Measurements from ENCODE around the gene MYOZ2.

MYOZ2 gene

DNA sequence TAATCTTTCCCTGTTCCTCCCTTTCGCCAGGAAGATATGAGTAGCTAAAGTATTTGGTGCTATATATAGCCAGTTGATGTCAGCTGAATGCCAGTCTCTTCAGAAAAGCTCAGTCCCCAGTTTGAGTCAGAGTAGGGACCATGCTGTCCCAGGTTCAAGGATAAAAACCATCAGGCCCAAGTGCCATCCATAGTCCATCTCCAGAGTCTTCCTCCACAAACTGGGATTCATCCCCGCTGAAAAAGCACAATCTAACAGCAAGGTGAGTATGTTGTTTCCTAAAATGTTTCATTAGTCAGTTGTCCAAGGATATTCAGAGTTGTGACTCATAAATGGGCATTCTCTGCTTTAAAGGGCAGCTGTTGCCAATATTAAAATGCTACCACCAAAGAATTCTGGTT, at the start of gene MYOZ2:
Gene MYOZ2 (plus strand): TSS at position 112 of the 401 bp plus-strand sequence. CDS start 694 bp downstream, outside the sequence.
- no peak for DNase-seq

- no peak for DNase-seq
These were observed 48.5 kb upstream of the MYOZ2 start for GRCh38 chr4:119087121-119087520.

DNA sequence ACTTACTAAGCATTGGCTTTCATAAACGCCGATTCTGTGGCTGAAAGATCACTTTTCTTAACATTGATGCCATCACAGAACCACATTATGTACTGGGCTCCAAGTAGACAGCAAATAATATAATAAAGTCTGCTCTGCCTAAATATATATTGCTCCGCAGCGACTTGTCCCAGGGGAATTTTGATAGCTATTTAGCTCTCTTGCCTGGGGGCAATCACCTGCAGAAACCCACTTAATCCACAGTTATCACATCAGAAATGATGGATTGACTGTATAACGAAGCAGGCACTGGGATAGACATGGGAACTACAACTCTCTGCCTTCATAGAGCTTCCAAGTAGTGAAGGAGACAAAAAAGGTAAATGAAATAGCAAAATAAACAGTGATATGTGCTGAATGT, 48.0 kb upstream of the MYOZ2 start:
- DNase-seq: no peak

DNA sequence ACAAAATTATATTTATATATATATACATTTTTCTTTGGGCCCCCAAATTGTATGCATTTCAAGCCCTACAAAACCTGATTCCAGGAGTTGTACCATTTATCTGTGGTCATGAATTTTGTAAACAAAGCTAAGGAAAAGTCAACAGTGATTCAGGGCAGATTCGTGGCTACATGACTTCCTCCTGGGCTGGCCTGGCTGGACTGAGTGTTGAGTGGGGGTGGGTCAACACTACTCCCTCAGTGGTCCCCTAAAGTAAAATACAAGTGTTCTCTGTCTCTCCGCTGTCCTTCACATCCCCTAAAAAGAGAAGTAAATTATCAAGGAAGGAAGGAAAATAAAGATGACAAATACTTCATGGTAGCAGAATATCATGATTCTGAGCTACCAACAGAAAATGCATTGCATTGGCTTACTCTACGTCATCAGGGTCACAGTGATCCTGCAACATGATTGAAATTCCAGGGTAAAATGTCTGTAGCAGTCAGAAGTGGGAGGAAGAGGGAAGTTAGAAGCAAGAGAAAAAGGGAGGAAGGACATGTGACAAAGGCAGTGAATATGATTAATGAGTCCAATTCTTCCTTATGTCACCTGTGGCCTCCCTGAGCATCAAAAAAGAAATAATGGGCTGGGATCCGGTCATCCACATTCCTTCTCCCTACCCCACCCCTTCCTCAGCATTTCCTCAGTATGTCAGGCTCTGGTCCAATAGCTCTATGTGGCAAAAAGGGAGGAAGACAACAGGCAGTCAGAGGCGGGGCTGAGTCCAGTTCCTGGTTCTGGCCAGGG, 42.4 kb upstream of the MYOZ2 start:
- DNase-seq: no peak

- no peak for DNase-seq
These were observed 38.2 kb upstream of the MYOZ2 start for GRCh38 chr4:119097282-119097900.

GRCh38 chr4:119098306-119098705, 37.3 kb upstream of the MYOZ2 start:
- DNase-seq: no peak

- DNase-seq: peak; percentile 58
These were observed 36.3 kb upstream of the MYOZ2 start for GRCh38 chr4:119099227-119099810.

- DNase-seq: no peak
These were observed 35.0 kb upstream of the MYOZ2 start for GRCh38 chr4:119100655-119101054.

GRCh38 chr4:119103263-119103662, 32.4 kb upstream of the MYOZ2 start:
- peak; percentile 98 for DNase-seq

DNA sequence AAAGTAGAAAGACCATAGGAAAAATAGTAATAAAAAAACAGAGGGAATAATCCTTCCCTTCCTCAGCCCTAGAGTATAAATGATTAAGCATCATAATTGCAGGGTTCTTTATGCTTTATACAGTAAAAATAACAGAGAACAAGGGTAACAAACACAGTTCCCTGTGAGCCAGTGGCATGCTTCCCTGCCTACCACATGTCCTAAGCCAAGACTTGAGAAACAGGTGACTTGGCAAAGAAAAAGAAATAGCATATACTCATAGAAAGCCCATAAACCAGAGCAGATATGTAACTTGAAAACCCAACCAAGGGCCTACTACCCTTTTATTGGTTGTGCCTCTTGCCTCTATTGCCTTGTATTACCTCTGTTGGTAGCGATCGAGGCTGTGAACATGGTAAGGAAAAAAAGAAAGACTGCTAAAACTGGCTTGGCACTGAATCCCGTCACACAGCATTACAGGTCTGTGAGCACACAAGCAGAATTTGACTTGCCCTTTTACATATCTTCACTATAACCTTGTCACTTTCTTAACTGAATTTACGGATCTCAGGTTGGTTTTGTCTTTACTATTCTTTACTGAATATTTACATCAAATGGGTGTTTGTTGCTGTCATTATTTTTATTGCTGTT, 30.9 kb upstream of the MYOZ2 start:
- no peak for DNase-seq

DNA sequence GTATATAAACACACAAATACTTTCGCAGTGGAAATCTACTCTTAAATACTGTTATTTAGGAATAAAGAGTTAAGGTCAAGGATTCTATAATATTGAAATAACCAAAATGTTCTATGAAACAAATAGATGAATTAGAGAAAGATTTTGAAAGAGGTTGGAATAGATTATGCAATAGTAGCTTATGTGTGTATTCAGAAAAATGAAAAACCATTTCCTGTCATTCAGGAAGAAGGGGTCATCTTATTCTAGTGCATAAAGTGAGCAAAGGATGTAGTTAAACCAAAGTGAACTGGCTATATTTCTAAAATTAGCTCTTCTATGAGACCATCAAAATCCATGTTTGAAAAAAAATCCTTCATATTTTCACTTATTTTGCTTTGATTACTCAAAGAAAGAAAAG, 30.0 kb upstream of the MYOZ2 start:
- no peak for DNase-seq

DNA sequence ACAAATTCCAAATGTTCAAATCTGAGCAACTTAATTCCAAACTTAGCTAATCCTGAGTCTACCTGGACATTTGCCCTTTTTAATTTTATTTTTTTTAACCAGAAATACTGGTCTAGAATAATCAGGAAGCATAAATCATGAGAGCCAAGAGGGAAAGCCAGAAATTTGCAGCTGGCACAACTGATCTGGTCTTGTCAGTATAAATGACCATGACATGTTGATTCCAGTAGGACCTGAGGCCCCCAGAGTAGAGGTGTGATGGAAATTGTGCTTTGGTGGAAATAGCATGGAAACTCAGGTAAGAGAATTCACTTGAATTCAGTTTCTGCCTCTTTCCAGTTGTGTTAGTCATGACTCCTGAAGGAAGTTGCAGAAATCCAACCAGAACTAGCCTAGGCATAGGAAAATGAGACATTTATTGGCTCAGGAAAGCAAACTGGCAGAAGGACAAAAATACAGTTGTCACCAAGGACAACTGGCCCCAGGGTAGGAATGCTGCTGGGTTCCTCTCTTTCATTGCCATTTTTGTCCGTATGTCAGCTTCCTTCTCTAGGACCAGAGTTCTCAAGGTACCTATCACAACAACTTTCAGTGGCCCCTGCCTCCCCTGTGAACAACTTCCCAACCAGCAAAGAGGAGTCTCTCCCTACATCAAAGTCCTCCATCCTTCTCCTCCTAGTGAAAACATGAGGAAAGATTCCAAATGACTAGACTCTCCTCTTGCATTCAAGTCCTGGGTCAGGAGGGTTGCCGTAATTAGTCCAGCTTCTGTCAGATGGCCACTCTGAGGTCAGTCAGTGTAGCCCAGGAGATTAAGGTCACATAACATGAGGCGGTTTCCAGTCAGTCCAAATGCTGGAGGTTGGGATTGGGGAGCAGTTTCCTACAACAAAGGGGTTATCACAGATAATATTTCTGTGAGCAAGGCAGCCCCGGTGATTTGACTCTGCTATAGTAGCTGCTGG, 29.3 kb upstream of the MYOZ2 start:
- DNase-seq: no peak

- DNase-seq: no peak
These were observed 25.5 kb upstream of the MYOZ2 start for GRCh38 chr4:119110121-119110520.

- no peak for DNase-seq
These were observed 24.3 kb upstream of the MYOZ2 start for GRCh38 chr4:119111296-119111695.

GRCh38 chr4:119113033-119113655, 22.5 kb upstream of the MYOZ2 start:
- DNase-seq: peak; percentile 92

GRCh38 chr4:119116021-119116420, 19.6 kb upstream of the MYOZ2 start:
- no peak for DNase-seq

GRCh38 chr4:119116925-119117900, 18.4 kb upstream of the MYOZ2 start:
- peak; percentile 36 for DNase-seq

- peak; percentile 30 for DNase-seq
These were observed 17.2 kb upstream of the MYOZ2 start for GRCh38 chr4:119118397-119118796.

DNA sequence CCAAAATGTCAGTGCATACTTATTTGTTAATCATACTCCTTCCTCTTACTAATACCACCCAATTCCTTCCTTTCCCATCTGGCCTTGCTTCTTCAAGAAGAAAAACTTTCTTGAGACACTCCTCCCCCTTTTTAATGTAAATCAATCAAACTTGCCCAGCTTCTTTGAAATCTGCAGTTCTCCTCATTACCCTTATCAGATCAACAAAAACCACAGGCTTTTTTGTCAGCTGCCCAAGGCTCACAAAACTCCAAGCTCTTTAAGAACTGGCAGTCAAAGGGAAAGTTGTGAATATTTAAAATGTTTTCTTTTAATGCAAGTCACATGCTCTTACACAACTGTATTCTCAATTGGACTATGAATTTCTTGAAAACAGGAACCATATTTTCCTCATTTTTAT, 11.3 kb upstream of the MYOZ2 start:
- peak; percentile 70 for DNase-seq

GRCh38 chr4:119125931-119126330, 9.7 kb upstream of the MYOZ2 start:
- DNase-seq: no peak

DNA sequence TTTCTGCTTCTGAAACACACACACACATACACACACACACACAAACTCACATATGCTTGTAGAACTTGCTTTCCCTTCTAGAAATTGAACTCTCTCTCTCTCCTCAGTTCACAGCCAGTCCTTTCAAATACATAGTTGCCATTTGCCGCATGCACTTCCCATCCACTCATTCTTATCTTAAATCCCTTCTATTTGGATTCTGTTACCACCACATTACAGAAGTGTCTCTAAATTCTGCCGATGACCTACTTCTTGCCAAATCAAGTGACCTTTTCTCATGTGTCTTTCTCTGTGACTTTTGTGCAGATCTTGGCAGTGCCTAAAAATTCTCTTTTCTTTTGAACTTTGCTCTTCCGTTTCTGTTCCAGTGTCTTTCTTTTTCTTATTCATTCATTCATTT, 7.5 kb upstream of the MYOZ2 start:
- no peak for DNase-seq

All from fibroblast of upper back skin (primary cell).